Stomach (tissue), 4 donors: ENCODE results near the gene TRPV4.

Experiments used
- CTCF ChIP-seq, 7 experiments: fragments of 450-650 bp in 4 of 7; fragments of 200-600 bp in 3 of 7; sonication (generic) in 3 of 7; IDR thresholded peaks; one replicate each; pipeline ENCODE4 v1.5.1; 2016 to 2019; ENCODE audit warnings: antibody characterized with exemption in 7 of 7, control low read depth in 2 of 7, mild to moderate bottlenecking in 1 of 7
- EP300 ChIP-seq: sonication (generic); formaldehyde crosslinking; IDR thresholded peaks from one replicate; pipeline ENCODE4 v1.6.1; 2017; ENCODE audit warnings: antibody characterized with exemption

DNA sequence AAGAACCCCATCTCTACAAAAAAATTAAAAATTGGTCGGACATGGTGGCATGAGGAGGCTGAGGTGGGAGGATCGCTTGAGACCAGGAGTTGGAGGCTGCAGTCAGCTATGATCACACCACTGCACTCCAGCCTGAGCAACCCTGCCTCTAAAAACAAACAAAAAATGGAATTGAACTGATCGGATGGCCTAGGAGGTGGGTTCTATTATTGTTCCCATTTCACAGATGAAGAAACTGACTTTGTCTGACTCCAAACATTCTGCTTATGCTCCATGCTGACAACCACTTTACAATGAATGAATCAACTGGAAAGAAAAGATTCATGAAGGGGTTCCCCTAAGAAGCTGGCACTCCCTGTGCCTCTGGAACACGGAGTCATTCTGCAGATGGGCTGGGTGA, 47.3 kb downstream of the TRPV4 start:
- TF ChIP-seq CTCF (IDR thresholded peaks at IDR 0.05) (no peak), EP300 (no peak)
